Measurements from ENCODE around the gene FLT4. TPM values are rescaled to one million over a fixed set of nuclear protein-coding genes. Genes with fewer than 3 reads are reported as not detected.

FLT4 gene
- total and polyA plus RNA-seq, 2 of the 13 experiments (the other 11 are each of a cell fraction or from before 2014, with no cell fraction given) = not detected

- H3K4me2 ChIP-seq (ENCODE audit: low read depth, low read length) = no peak overlapping the region
- no peaks in the 10 kb centered on the region for H3K9me3 ChIP-seq (ENCODE audit: low read length)
- H3K4me1 ChIP-seq (ENCODE audit: insufficient read depth, low read length) = no peaks in the 10 kb centered on the region
- no peak overlapping the region for H2AFZ ChIP-seq (ENCODE audit: low read length)
- no TSS peak for BruUV-seq (replicated peaks)
- in situ Hi-C loops (cut with HindIII; ENCODE audit: extremely low pct_ligation_motif_present, low pct_unique_long_range_greater_than_20kb) = no loop called here
- peaks cover 4% of the 10 kb centered on the region; the same call in 1 of the 2 replicates for H4K20me1 ChIP-seq (ENCODE audit: insufficient read depth, low read length)
- H3K4me3 ChIP-seq (replicated peaks in 1 of 3; ENCODE audit: insufficient read depth in 1 of 3, low read depth in 2 of 3, low read length in 3 of 3) = no peak overlapping the region
- no peak overlapping the region for H3K27ac ChIP-seq (ENCODE audit: extremely low read length, insufficient read depth, low read length)
- FAIRE-seq = no peak
- POLR2A ChIA-PET = no interaction called here
- intact Hi-C loops (cut with micrococcal nuclease; ENCODE audit: unreplicated experiment) = no loop called here
- no peaks in the 10 kb centered on the region for H3K79me2 ChIP-seq (ENCODE audit: insufficient read depth, low read length)
- no peak for ATAC-seq
- H3K36me3 ChIP-seq (replicated peaks in 1 of 2; ENCODE audit: control insufficient read depth in 1 of 2, insufficient read depth in 2 of 2, low read length in 2 of 2) = no peaks in the 10 kb centered on the region
- WGBS (ENCODE audit: low lambda C conversion rate) = 11% methylated on average over 15 of the region's 17 CpGs
- no peak overlapping the region for H3K9ac ChIP-seq (ENCODE audit: insufficient read depth, low read depth, low read length)
- H3K27me3 ChIP-seq (ENCODE audit: control insufficient read depth in 1 of 2, insufficient read depth in 2 of 2, low read length in 2 of 2) = peaks cover 17 to 87% of the 10 kb centered on the region in 2 experiments
- TF ChIP-seq ZNF691 (CRISPR knock-in tag; IDR thresholded peaks at IDR 0.05; ENCODE audit: borderline replicate concordance, low read depth) (no peak), EZH2 (conservative IDR thresholded peaks at IDR 0.05; ENCODE audit: low read depth, low read length) (0 out of 2 replicates have a peak, but pooled peaks have one; percentile 47), JARID2 (CRISPR knock-in tag; IDR thresholded peaks at IDR 0.05; ENCODE audit: insufficient replicate concordance) (no peak), ZNF17 (CRISPR knock-in tag; IDR thresholded peaks at IDR 0.05) (no peak), DNMT1 (CRISPR knock-in tag; IDR thresholded peaks at IDR 0.05) (no peak), TEF (CRISPR knock-in tag; IDR thresholded peaks at IDR 0.05) (no peak)
- DNase-seq (ENCODE audit: low spot score) = no peak
- CTCF ChIA-PET (ENCODE audit: low intra/inter-chr PET ratio, low total read pairs) = no interaction called here
These were observed 6.1 kb downstream of the FLT4 start for GRCh38 chr5:180643191-180643851.

- intact Hi-C loops (cut with micrococcal nuclease; ENCODE audit: unreplicated experiment) = no loop called here
- H4K20me1 ChIP-seq (ENCODE audit: insufficient read depth, low read length) = peaks cover 4% of the 10 kb centered on the region; the same call in 1 of the 2 replicates
- H3K9me3 ChIP-seq (ENCODE audit: low read length) = no peaks in the 10 kb centered on the region
- no TSS peak for BruUV-seq (replicated peaks)
- no peak for DNase-seq (ENCODE audit: low spot score)
- no peak overlapping the region for H3K4me2 ChIP-seq (ENCODE audit: low read depth, low read length)
- no peak overlapping the region for H2AFZ ChIP-seq (ENCODE audit: low read length)
- no peak for TF ChIP-seq YEATS2 (CRISPR knock-in tag; IDR thresholded peaks at IDR 0.05; ENCODE audit: borderline replicate concordance)
- no peaks in the 10 kb centered on the region for H3K36me3 ChIP-seq (replicated peaks in 1 of 2; ENCODE audit: control insufficient read depth in 1 of 2, insufficient read depth in 2 of 2, low read length in 2 of 2)
- 23% methylated on average over 9 of the region's 9 CpGs for WGBS (ENCODE audit: low lambda C conversion rate)
- in situ Hi-C loops (cut with HindIII; ENCODE audit: extremely low pct_ligation_motif_present, low pct_unique_long_range_greater_than_20kb) = no loop called here
- no peak for ATAC-seq
- H3K4me3 ChIP-seq (replicated peaks in 1 of 3; ENCODE audit: insufficient read depth in 1 of 3, low read depth in 2 of 3, low read length in 3 of 3) = no peak overlapping the region
- H3K9ac ChIP-seq (ENCODE audit: insufficient read depth, low read depth, low read length) = no peak overlapping the region
- H3K79me2 ChIP-seq (ENCODE audit: insufficient read depth, low read length) = no peaks in the 10 kb centered on the region
- no peak overlapping the region for H3K27ac ChIP-seq (ENCODE audit: extremely low read length, insufficient read depth, low read length)
- H3K4me1 ChIP-seq (ENCODE audit: insufficient read depth, low read length) = no peaks in the 10 kb centered on the region
- peaks cover 16 to 87% of the 10 kb centered on the region in 2 experiments for H3K27me3 ChIP-seq (ENCODE audit: control insufficient read depth in 1 of 2, insufficient read depth in 2 of 2, low read length in 2 of 2)
- ChIA-PET POLR2A (no interaction called here), CTCF (ENCODE audit: low intra/inter-chr PET ratio, low total read pairs) (no interaction called here)
- no peak for FAIRE-seq
These were observed 6.6 kb downstream of the FLT4 start for GRCh38 chr5:180642779-180643178.
